H1 (cell line): Measurements from ENCODE around the gene SLC17A8. TPM values are rescaled to one million over a fixed set of nuclear protein-coding genes. Genes with fewer than 3 reads are reported as not detected.

ENCODE experiments used
- CTCF ChIA-PET: fragments of 300-600 bp; sonication (Branson Sonifier 250); formaldehyde crosslinking; loops from one replicate; lab custom pipeline; 2021; ENCODE audit not compliant: partially characterized antibody; lab: Charles Lee
- POLR2A ChIA-PET: fragments of 300-600 bp; sonication (Branson Sonifier 250); formaldehyde crosslinking; loops from one replicate; lab custom pipeline; 2021; ENCODE audit warnings: inconsistent platforms; ENCODE audit not compliant: partially characterized antibody; lab: Charles Lee
- DNase-seq, 2 experiments: peaks; one replicate each; pipeline versions ENCODE4 v3.0.0 to v3.0.0-alpha.2; 2010 to 2022; ENCODE audit warnings: low spot score in 2 of 2, low read depth in 1 of 2, mixed read lengths in 1 of 2
- FAIRE-seq: peaks from 2 replicates; lab custom pipeline; 2011; peaks lifted over from hg19 to GRCh38; lab: Jason Lieb, UNC
- H2AFZ ChIP-seq: 2 replicates; pipeline ENCODE4 v1.8.1; 2012; ENCODE audit warnings: low read length, inconsistent platforms
- H2AK5ac ChIP-seq: 2 replicates; pipeline ENCODE4 v1.6.1; 2013; ENCODE audit warnings: low read depth, low read length
- H2BK120ac ChIP-seq: replicated peaks from 2 replicates; pipeline ENCODE3; 2013; ENCODE audit warnings: low read depth, low read length, inconsistent platforms
- H2BK12ac ChIP-seq: 2 replicates; pipeline ENCODE4 v1.6.1; 2013; ENCODE audit warnings: low read depth, low read length
- H2BK15ac ChIP-seq: 2 replicates; pipeline ENCODE4 v1.6.1; 2013; ENCODE audit warnings: low read length
- H2BK20ac ChIP-seq: 2 replicates; pipeline ENCODE4 v1.6.1; 2013; ENCODE audit warnings: low read length
- H2BK5ac ChIP-seq: 2 replicates; pipeline ENCODE4 v1.6.1; 2013; ENCODE audit warnings: low read depth, low read length
- H3K14ac ChIP-seq: 2 replicates; pipeline ENCODE4 v1.6.1; 2013; ENCODE audit warnings: inconsistent platforms; ENCODE audit not compliant: insufficient read length
- H3K18ac ChIP-seq: 2 replicates; pipeline ENCODE4 v1.6.1; 2013; ENCODE audit warnings: low read length; ENCODE audit errors: extremely low read depth
- H3K23ac ChIP-seq: 2 replicates; pipeline ENCODE4 v1.6.1; 2013; ENCODE audit warnings: inconsistent platforms; ENCODE audit not compliant: insufficient read length
- H3K23me2 ChIP-seq: 2 replicates; pipeline ENCODE4 v1.6.1; 2013; ENCODE audit warnings: low read depth, low read length
- H3K27ac ChIP-seq: 2 replicates; pipeline ENCODE4 v1.6.1; 2011; ENCODE audit warnings: low read depth, low read length, inconsistent platforms
- H3K27me3 ChIP-seq, 4 experiments: replicated peaks in 1 of 4; 1 replicate in 1 of 4; 2 replicates in 3 of 4; pipeline versions ENCODE4 v1.6.1 to v1.8.1; 2011 to 2013; ENCODE audit warnings: low read length in 3 of 4, mild to moderate bottlenecking in 3 of 4, inconsistent platforms in 2 of 4, mixed read lengths in 2 of 4, moderate library complexity in 1 of 4; ENCODE audit not compliant: control insufficient read depth in 3 of 4, insufficient read depth in 3 of 4; ENCODE audit errors: extremely low read depth in 1 of 4
- H3K36me3 ChIP-seq, 4 experiments: 2 replicates each; pipeline versions ENCODE4 v1.6.1 to v1.8.1; 2011 to 2013; ENCODE audit warnings: mild to moderate bottlenecking in 4 of 4, low read length in 3 of 4, moderate library complexity in 2 of 4, control low read depth in 1 of 4, inconsistent platforms in 1 of 4; ENCODE audit not compliant: insufficient read depth in 4 of 4, control insufficient read depth in 2 of 4
- H3K4ac ChIP-seq: replicated peaks from 2 replicates; pipeline ENCODE3; 2013; ENCODE audit warnings: low read length, low read depth, mixed read lengths, inconsistent platforms; ENCODE audit not compliant: insufficient read length
- H3K4me1 ChIP-seq, 4 experiments: replicated peaks in 1 of 4; 1 replicate in 1 of 4; 2 replicates in 3 of 4; pipeline versions ENCODE4 v1.6.1 to v1.8.1; 2011 to 2013; ENCODE audit warnings: low read length in 3 of 4, inconsistent platforms in 2 of 4, mixed read lengths in 1 of 4; ENCODE audit not compliant: insufficient read depth in 4 of 4, control insufficient read depth in 3 of 4
- H3K4me2 ChIP-seq, 2 experiments: 2 replicates each; pipeline versions ENCODE4 v1.6.1 to v1.8.1; 2011 to 2013; ENCODE audit warnings: low read depth in 2 of 2, low read length in 2 of 2, control low read depth in 1 of 2, inconsistent platforms in 1 of 2, mild to moderate bottlenecking in 1 of 2; ENCODE audit not compliant: insufficient read depth in 1 of 2
- H3K4me3 ChIP-seq, 4 experiments: fragments of 200-600, 300-600 bp in 1 of 4; sonication (generic), shearing (Covaris generic), sonication (Bioruptor Twin) in 1 of 4; 2 replicates each; pipeline versions ENCODE4 v1.5.1 to v1.8.1; 2011 to 2016; ENCODE audit warnings: low read length in 4 of 4, low read depth in 3 of 4, control low read depth in 2 of 4, inconsistent platforms in 2 of 4, mild to moderate bottlenecking in 2 of 4, mixed read lengths in 1 of 4, moderate library complexity in 1 of 4; ENCODE audit not compliant: insufficient read depth in 2 of 4; ENCODE audit errors: extremely low read depth in 1 of 4
- H3K56ac ChIP-seq: replicated peaks from 2 replicates; pipeline ENCODE3; 2013; ENCODE audit warnings: low read depth, mild to moderate bottlenecking, mixed read lengths, low read length, inconsistent platforms; ENCODE audit not compliant: insufficient read length
- H3K79me1 ChIP-seq: 2 replicates; pipeline ENCODE4 v1.6.1; 2013; ENCODE audit warnings: low read depth, low read length, control low read depth
- H3K79me2 ChIP-seq, 2 experiments: 2 replicates each; pipeline versions ENCODE4 v1.6.1 to v1.8.1; 2012 to 2013; ENCODE audit warnings: low read length in 2 of 2, mild to moderate bottlenecking in 2 of 2, inconsistent platforms in 1 of 2; ENCODE audit not compliant: insufficient read depth in 2 of 2, control insufficient read depth in 1 of 2
- H3K9ac ChIP-seq, 4 experiments: replicated peaks in 1 of 4; 1 replicate in 1 of 4; 2 replicates in 3 of 4; pipeline versions ENCODE4 v1.6.1 to v1.8.1; 2011 to 2013; ENCODE audit warnings: low read depth in 3 of 4, low read length in 3 of 4, control low read depth in 2 of 4, mild to moderate bottlenecking in 2 of 4, moderate library complexity in 2 of 4, inconsistent platforms in 1 of 4; ENCODE audit errors: extremely low read depth in 1 of 4
- H3K9me3 ChIP-seq, 2 experiments: 2 replicates each; pipeline versions ENCODE4 v1.6.1 to v1.8.1; 2012 to 2013; ENCODE audit warnings: mild to moderate bottlenecking in 2 of 2, moderate library complexity in 2 of 2, control low read depth in 1 of 2, inconsistent platforms in 1 of 2, low read depth in 1 of 2, low read length in 1 of 2, mixed read lengths in 1 of 2; ENCODE audit not compliant: insufficient read depth in 2 of 2
- H4K20me1 ChIP-seq, 2 experiments: replicated peaks in 1 of 2; 2 replicates each; pipeline versions ENCODE3 to v1.8.1; 2011 to 2013; ENCODE audit warnings: inconsistent platforms in 2 of 2, low read length in 2 of 2, mild to moderate bottlenecking in 1 of 2; ENCODE audit not compliant: insufficient read depth in 2 of 2, control insufficient read depth in 1 of 2
- H4K5ac ChIP-seq: 2 replicates; pipeline ENCODE4 v1.6.1; 2013; ENCODE audit warnings: low read length, low read depth, mixed read lengths, inconsistent platforms; ENCODE audit not compliant: insufficient read length
- H4K8ac ChIP-seq: 2 replicates; pipeline ENCODE4 v1.8.0; 2013; ENCODE audit warnings: mild to moderate bottlenecking, moderate library complexity, low read length, inconsistent platforms; ENCODE audit not compliant: insufficient read depth; ENCODE audit errors: extremely low read depth
- H4K91ac ChIP-seq: replicated peaks from 2 replicates; pipeline ENCODE3; 2013; ENCODE audit warnings: low read length, mixed read lengths, inconsistent platforms; ENCODE audit not compliant: insufficient read length
- BACH1 ChIP-seq: IDR thresholded peaks from 2 replicates; pipeline ENCODE4 v1.6.1; 2012; ENCODE audit warnings: low read length, improper control_type of control experiment
- CBX8 ChIP-seq: fragments of 300-800, 300-1000 bp; sonication (generic); IDR thresholded peaks from 2 replicates; pipeline ENCODE4 v1.7.1; 2016; ENCODE audit warnings: low read depth, low read length, borderline replicate concordance
- CHD1 ChIP-seq: IDR thresholded peaks from 2 replicates; pipeline ENCODE4 v1.6.1; 2012; ENCODE audit warnings: low read depth, low read length, improper control_type of control experiment
- CREB1 ChIP-seq: IDR thresholded peaks from 2 replicates; pipeline ENCODE4 v1.6.1; 2012; ENCODE audit warnings: inconsistent platforms
- EGR1 ChIP-seq: IDR thresholded peaks from 2 replicates; pipeline ENCODE4 v1.6.1; 2011; ENCODE audit warnings: low read depth, low read length, borderline replicate concordance
- GABPA ChIP-seq: IDR thresholded peaks from 2 replicates; pipeline ENCODE4 v1.6.1; 2011; ENCODE audit warnings: mild to moderate bottlenecking, low read length, moderate library complexity, borderline replicate concordance; ENCODE audit not compliant: insufficient read depth
- POLR2AphosphoS5 ChIP-seq: IDR thresholded peaks from 2 replicates; pipeline ENCODE4 v1.6.1; 2011; ENCODE audit warnings: low read depth, low read length
- RNF2 ChIP-seq: fragments of 200-900, 300-1000 bp; sonication (generic); IDR thresholded peaks from 2 replicates; pipeline ENCODE4 v1.7.1; 2016; ENCODE audit warnings: borderline replicate concordance, low read depth, mild to moderate bottlenecking, antibody characterized with exemption, low read length; ENCODE audit not compliant: poor library complexity, severe bottlenecking; ENCODE audit errors: missing control alignments
- TEAD4 ChIP-seq: IDR thresholded peaks from 2 replicates; pipeline ENCODE4 v1.6.1; 2012; ENCODE audit warnings: low read depth, low read length, inconsistent platforms, mixed read lengths
- YY1 ChIP-seq: IDR thresholded peaks from 2 replicates; pipeline ENCODE4 v1.6.1; 2011; ENCODE audit warnings: low read depth, mild to moderate bottlenecking, low read length
- WGBS, 2 experiments: shearing (Covaris generic) in 1 of 2; methylation state at CpG; one replicate each; pipeline versions ENCODE4 v1.1.6 to v1.1.7; 2013 to 2015; ENCODE audit warnings: low lambda C conversion rate in 2 of 2, mixed read lengths in 2 of 2, inconsistent platforms in 1 of 2, low coverage in 1 of 2, missing lambda C conversion rate in 1 of 2; ENCODE audit not compliant: insufficient replicate concordance in 2 of 2, insufficient coverage in 1 of 2, insufficient read length in 1 of 2; ENCODE audit errors: extremely low coverage in 1 of 2, missing lambda C conversion rate in 1 of 2; 5-methylcytosine and 5-hydroxymethylcytosine counted together
- polyA plus RNA-seq, 7 experiments: library from polyadenylated mRNA; depleted of rRNA in 3 of 7; stranded (reverse) in 5 of 7; unstranded in 2 of 7; fragments of >200 nt in 5 of 7; fragments of 200-250 nt in 2 of 7; gene quantifications; 1 replicate in 5 of 7; 2 replicates in 1 of 7; 4 replicates in 1 of 7; pipeline versions ENCODE4 v1.2.1 to v1.2.3, GENCODE V29; 2011 to 2013; ENCODE audit warnings: missing spikeins in 2 of 7, mixed read lengths in 2 of 7
- total RNA-seq: library from RNA; stranded (reverse); fragmentation: NEBNext Ultra II Directional; extraction: Animal tissue kit (Norgen Biotek cat#: 25700); gene quantifications from 2 replicates; pipeline ENCODE4 v1.2.1, GENCODE V29; 2021

The SLC17A8 gene
- total and polyA plus RNA-seq, 2 of the 8 experiments (the other 6 are each of a cell fraction or from before 2014, with no cell fraction given): 0.14 to 0.30 TPM

DNA sequence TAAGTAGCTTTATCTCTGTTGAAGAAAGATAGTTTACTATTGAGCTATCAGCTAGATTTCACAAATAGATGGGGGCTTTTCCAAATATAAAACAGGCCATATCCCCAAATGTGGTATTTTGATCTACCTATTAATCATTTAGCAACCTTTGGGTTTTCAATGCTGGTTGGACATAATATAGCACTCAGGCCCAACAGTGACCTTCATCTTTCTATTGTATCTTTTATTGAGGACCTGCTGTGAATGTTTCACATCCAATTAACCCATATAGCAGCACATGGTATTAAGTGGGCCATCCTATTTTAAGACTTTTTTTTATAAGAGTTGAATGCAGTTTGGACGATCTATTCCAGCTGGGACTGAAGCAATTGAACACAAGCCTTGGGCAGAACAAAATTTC is 106.8 kb downstream of the SLC17A8 start:
- H3K4ac ChIP-seq: no peak overlapping the region
- FAIRE-seq (no peak), DNase-seq (no peak)
- no peaks in the 10 kb centered on the region for H3K9me3 ChIP-seq
- no peak overlapping the region for H3K23ac ChIP-seq
- H2AK5ac ChIP-seq: no peak overlapping the region
- no peaks in the 10 kb centered on the region for H4K20me1 ChIP-seq
- H2BK15ac ChIP-seq: no peak overlapping the region
- H2AFZ ChIP-seq: no peak overlapping the region
- H3K23me2 ChIP-seq: no peaks in the 10 kb centered on the region
- no peak overlapping the region for H2BK5ac ChIP-seq
- no peak overlapping the region for H3K4me3 ChIP-seq
- H3K4me1 ChIP-seq: peaks cover 0 to 3% (median 1%) of the 10 kb centered on the region in 4 experiments; a peak in 1 of 7 replicates
- ChIA-PET POLR2A (no interaction called here), CTCF (interaction anchor here (0.7 to 2.7 kb wide), 3 partner anchors 11 to 200 kb away, joined by 3 to 8 read pairs (median 6); no protein-coding TSS in a partner anchor)
- H3K79me1 ChIP-seq: no peaks in the 10 kb centered on the region
- no peak overlapping the region for H2BK20ac ChIP-seq
- TF ChIP-seq EGR1: no peak
- no peak for TF ChIP-seq GABPA
- no peak for TF ChIP-seq RNF2
- TF ChIP-seq CHD1: no peak
- no peak for TF ChIP-seq POLR2AphosphoS5
- no peak for TF ChIP-seq CBX8
- no peak for TF ChIP-seq BACH1
- no peak for TF ChIP-seq CREB1
- no peak for TF ChIP-seq TEAD4
- no peak for TF ChIP-seq YY1
- H3K9ac ChIP-seq: no peak overlapping the region
- no peak overlapping the region for H4K91ac ChIP-seq
- no peak overlapping the region for H3K4me2 ChIP-seq
- no peak overlapping the region for H4K5ac ChIP-seq
- WGBS, 2 experiments: 84% methylated on average over 1 of the region's 1 CpG; no CpG with 5 or more reads in 1 of the 2 experiments
- no peak overlapping the region for H3K27ac ChIP-seq
- no peaks in the 10 kb centered on the region for H3K79me2 ChIP-seq
- no peak overlapping the region for H3K18ac ChIP-seq
- no peak overlapping the region for H4K8ac ChIP-seq
- no peak overlapping the region for H2BK12ac ChIP-seq
- no peak overlapping the region for H3K56ac ChIP-seq
- no peak overlapping the region for H2BK120ac ChIP-seq
- no peak overlapping the region for H3K14ac ChIP-seq
- H3K36me3 ChIP-seq: no peaks in the 10 kb centered on the region
- no peaks in the 10 kb centered on the region for H3K27me3 ChIP-seq
